H7 (cell line): ENCODE measurements around the gene NAA25. TPM values are rescaled to one million over a fixed set of nuclear protein-coding genes. Genes with fewer than 3 reads are reported as not detected.

Experiments used
- DNase-seq: peaks from one replicate; pipeline ENCODE4 v3.0.0; 2012
- H3K27me3 ChIP-seq: 2 replicates; pipeline ENCODE4 v1.6.0; 2011; ENCODE audit warnings: mild to moderate bottlenecking, low read length; ENCODE audit not compliant: control insufficient read depth, insufficient read depth
- H3K36me3 ChIP-seq: replicated peaks from 2 replicates; pipeline ENCODE4 v1.5.1; 2011; ENCODE audit warnings: low read length; ENCODE audit not compliant: control insufficient read depth, insufficient read depth
- H3K4me3 ChIP-seq: 2 replicates; pipeline ENCODE4 v1.5.1; 2011; ENCODE audit warnings: low read depth, mild to moderate bottlenecking, control low read depth, low read length, moderate library complexity; ENCODE audit not compliant: insufficient read depth
- total RNA-seq: library from RNA; depleted of rRNA; stranded (reverse); fragments of >200 nt; shearing (Covaris generic); gene quantifications from 2 replicates; pipeline ENCODE4 v1.2.3, GENCODE V29; 2014; rRNA removed

Gene NAA25
- total RNA-seq = 23.2 and 30.3 TPM in 2 replicates

GRCh38 chr12:112108202-112109079 is at the start of gene NAA25:
TSS of gene NAA25 (minus strand) at chr12:112108783. CDS start at chr12:112108773, 10 bp downstream.
- peak within 1 kb of the TSS; percentile 96 for H3K4me3 ChIP-seq
- no peaks in the 10 kb centered on the region; the same call in 1 of the 2 replicates for H3K36me3 ChIP-seq
- H3K27me3 ChIP-seq = no peaks in the 10 kb centered on the region
- DNase-seq = peak; percentile 96

- H3K4me3 ChIP-seq = no peak overlapping the region
- H3K27me3 ChIP-seq = no peaks in the 10 kb centered on the region
- H3K36me3 ChIP-seq = peaks cover 16% of the 10 kb centered on the region
- DNase-seq = peak; percentile 3
Observed at GRCh38 chr12:112153893-112154219, 45.3 kb upstream of the NAA25 start.

- Histone ChIP-seq H3K36me3 (peaks cover 16% of the 10 kb centered on the region), H3K4me3 (no peak overlapping the region), H3K27me3 (no peaks in the 10 kb centered on the region)
- DNase-seq = peak; percentile 4
Observed at GRCh38 chr12:112153181-112153892, 44.8 kb upstream of the NAA25 start.

GRCh38 chr12:112151766-112152541 is 43.4 kb upstream of the NAA25 start:
- H3K4me3 ChIP-seq = no peak overlapping the region
- peaks cover 18% of the 10 kb centered on the region for H3K36me3 ChIP-seq
- peak; percentile 3 for DNase-seq
- H3K27me3 ChIP-seq = no peaks in the 10 kb centered on the region

- peaks cover 20% of the 10 kb centered on the region for H3K36me3 ChIP-seq
- DNase-seq = peak; percentile 3
- no peaks in the 10 kb centered on the region for H3K27me3 ChIP-seq
- H3K4me3 ChIP-seq = no peak overlapping the region
Observed at GRCh38 chr12:112149596-112149995, 41.0 kb upstream of the NAA25 start.

GRCh38 chr12:112148031-112148513 is 39.5 kb upstream of the NAA25 start:
- no peaks in the 10 kb centered on the region for H3K27me3 ChIP-seq
- DNase-seq = no peak
- H3K4me3 ChIP-seq = no peak overlapping the region
- H3K36me3 ChIP-seq = peaks cover 19% of the 10 kb centered on the region

GRCh38 chr12:112146123-112146522 is 37.5 kb upstream of the NAA25 start:
- Histone ChIP-seq H3K4me3 (no peak overlapping the region), H3K27me3 (no peaks in the 10 kb centered on the region), H3K36me3 (peaks cover 17% of the 10 kb centered on the region)
- DNase-seq = no peak

DNA sequence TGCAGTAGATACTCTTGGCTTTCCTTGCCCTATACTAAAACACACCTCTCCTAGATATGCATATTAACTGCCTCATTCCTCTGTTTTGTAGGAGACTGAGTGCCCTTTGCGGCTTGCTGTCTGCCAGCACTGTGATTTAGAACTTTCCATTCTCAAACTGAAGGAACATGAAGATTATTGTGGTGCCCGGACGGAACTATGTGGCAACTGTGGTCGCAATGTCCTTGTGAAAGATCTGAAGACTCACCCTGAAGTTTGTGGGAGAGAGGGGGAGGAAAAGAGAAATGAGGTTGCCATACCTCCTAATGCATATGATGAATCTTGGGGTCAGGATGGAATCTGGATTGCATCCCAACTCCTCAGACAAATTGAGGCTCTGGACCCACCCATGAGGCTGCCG is 32.1 kb upstream of the NAA25 start:
- no peak for DNase-seq
- Histone ChIP-seq H3K36me3 (peaks cover 14% of the 10 kb centered on the region), H3K4me3 (no peak overlapping the region), H3K27me3 (no peaks in the 10 kb centered on the region)

DNA sequence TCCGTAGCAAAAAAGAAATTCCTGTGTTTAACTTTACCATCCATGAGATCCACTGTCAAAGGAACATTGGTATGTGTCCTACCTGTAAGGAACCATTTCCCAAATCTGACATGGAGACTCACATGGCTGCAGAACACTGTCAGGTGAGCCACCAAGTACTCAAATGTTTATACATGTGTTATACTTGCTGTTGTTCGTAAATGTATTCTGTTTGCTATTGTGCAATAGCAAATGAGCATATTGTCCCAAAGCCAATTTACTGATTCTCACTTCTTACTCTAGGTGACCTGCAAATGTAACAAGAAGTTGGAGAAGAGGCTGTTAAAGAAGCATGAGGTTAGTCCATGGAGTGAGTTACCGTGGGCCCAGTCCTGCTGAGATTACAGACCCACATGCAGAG is 26.1 kb upstream of the NAA25 start:
- Histone ChIP-seq H3K4me3 (no peak overlapping the region), H3K27me3 (no peaks in the 10 kb centered on the region), H3K36me3 (peaks cover 3% of the 10 kb centered on the region)
- DNase-seq = no peak

GRCh38 chr12:112133418-112133817 is 24.8 kb upstream of the NAA25 start:
- peaks cover 3% of the 10 kb centered on the region for H3K36me3 ChIP-seq
- no peak for DNase-seq
- no peaks in the 10 kb centered on the region for H3K27me3 ChIP-seq
- H3K4me3 ChIP-seq = no peak overlapping the region

DNA sequence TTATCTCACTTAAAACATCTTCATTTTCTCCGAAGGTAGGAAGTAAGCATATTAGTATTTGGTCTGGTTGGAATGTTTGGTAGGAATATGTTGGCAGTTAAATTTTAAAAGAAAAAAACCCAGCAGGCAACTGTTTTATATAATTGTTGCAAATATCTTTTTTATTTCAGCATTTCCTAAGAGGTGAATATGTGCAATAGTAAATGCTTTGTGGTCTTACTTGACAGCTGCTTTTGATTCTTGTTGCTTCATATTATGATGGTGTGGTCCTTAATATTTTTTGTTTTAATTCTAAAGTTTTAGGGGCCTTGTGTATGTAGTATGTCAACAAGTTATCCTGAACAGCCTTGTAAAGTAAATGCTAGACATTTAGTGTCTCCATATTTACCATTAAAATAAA is 23.1 kb upstream of the NAA25 start:
- no peak for DNase-seq
- peaks cover 3% of the 10 kb centered on the region for H3K36me3 ChIP-seq

DNA sequence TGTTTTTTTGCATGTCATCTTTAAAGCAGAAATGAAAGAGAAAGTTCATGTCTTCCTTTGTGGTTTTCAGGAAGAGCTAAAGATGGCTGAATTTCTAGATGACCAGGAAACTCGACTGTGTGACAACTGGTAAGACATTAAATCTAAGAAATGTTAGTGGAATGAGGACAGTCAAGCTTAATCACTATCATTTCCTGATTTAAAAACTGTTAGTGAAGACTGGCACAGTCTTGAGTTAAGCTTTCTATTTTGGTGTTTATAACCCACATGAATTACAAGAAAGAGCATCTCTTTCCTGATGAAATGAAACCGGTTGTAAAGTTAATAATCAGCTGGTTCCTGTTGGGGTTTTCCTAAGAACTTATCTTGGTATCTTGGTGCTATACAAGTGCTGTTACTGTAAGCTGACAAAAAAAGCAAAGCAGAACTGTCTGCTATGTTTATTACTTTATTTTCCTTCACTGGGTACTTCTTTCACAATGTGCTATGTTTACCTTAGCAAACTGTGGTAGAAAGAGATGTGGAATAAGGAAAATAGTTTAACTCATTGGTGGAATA is 21.9 kb upstream of the NAA25 start:
- peaks cover 3% of the 10 kb centered on the region for H3K36me3 ChIP-seq
- DNase-seq = no peak
- H3K4me3 ChIP-seq = no peak overlapping the region
- no peaks in the 10 kb centered on the region; the same call in 1 of the 2 replicates for H3K27me3 ChIP-seq

More for the DNA sequence above, 23.1 kb upstream of the NAA25 start:
- no peak overlapping the region for H3K4me3 ChIP-seq
- H3K27me3 ChIP-seq = no peaks in the 10 kb centered on the region

- no peaks in the 10 kb centered on the region for H3K36me3 ChIP-seq
- H3K27me3 ChIP-seq = no peaks in the 10 kb centered on the region; the same call in 1 of the 2 replicates
- no peak overlapping the region for H3K4me3 ChIP-seq
- no peak for DNase-seq
Observed at GRCh38 chr12:112126911-112127310, 18.3 kb upstream of the NAA25 start.

DNA sequence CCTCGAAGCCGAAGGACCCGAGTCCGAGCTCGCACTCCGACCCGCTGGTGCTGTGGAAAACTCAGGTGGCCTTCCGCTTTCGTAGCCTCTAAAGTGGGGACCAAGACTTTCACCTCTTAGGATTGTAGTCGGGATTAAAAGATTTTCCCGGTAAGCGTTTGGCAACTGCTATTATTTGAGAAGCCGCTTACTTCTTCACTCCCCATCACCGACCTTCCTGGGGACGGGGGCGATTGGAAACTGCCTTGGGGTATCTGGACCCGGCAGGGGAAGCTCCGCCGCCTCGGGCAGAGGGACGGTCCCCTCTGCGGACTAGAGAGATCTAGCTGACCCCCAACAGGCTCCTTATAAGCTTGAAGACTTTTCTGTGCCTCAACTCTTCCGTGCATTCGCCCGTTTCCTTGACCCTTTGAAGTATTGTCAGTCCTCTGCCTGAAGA is 17.4 kb upstream of the NAA25 start:
- Histone ChIP-seq H3K27me3 (no peaks in the 10 kb centered on the region; the same call in 1 of the 2 replicates), H3K4me3 (peak overlapping the region; percentile 82), H3K36me3 (no peaks in the 10 kb centered on the region)
- DNase-seq = peak; percentile 54
